ENCODE measurements around the gene ZNF491.

DNA sequence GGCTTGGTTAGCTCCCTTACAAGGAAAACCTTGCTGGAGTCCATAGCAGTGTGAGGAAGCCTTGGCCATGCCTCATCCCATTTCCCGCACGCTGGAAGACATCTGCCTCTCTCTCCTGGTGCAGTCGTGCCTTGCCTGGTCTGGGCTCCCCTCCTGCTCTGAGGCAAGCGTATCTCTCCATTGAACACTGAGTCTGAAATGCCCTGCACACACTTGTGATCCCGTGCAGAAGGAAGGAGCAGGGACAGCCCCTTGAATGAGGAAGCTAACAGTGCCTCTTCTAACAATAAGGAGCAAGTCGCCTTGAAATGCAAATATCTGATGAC, 15.3 kb downstream of the ZNF491 start:
- TF ChIP-seq GABPA (IDR thresholded peaks at IDR 0.05; ENCODE audit: low read depth), result no peak
- TF ChIP-seq, protein P1, sequence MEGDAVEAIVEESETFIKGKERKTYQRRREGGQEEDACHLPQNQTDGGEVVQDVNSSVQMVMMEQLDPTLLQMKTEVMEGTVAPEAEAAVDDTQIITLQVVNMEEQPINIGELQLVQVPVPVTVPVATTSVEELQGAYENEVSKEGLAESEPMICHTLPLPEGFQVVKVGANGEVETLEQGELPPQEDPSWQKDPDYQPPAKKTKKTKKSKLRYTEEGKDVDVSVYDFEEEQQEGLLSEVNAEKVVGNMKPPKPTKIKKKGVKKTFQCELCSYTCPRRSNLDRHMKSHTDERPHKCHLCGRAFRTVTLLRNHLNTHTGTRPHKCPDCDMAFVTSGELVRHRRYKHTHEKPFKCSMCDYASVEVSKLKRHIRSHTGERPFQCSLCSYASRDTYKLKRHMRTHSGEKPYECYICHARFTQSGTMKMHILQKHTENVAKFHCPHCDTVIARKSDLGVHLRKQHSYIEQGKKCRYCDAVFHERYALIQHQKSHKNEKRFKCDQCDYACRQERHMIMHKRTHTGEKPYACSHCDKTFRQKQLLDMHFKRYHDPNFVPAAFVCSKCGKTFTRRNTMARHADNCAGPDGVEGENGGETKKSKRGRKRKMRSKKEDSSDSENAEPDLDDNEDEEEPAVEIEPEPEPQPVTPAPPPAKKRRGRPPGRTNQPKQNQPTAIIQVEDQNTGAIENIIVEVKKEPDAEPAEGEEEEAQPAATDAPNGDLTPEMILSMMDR (IDR thresholded peaks at IDR 0.05; ENCODE audit: insufficient read depth, low read length), result no peak
- TF ChIP-seq, protein P2, sequence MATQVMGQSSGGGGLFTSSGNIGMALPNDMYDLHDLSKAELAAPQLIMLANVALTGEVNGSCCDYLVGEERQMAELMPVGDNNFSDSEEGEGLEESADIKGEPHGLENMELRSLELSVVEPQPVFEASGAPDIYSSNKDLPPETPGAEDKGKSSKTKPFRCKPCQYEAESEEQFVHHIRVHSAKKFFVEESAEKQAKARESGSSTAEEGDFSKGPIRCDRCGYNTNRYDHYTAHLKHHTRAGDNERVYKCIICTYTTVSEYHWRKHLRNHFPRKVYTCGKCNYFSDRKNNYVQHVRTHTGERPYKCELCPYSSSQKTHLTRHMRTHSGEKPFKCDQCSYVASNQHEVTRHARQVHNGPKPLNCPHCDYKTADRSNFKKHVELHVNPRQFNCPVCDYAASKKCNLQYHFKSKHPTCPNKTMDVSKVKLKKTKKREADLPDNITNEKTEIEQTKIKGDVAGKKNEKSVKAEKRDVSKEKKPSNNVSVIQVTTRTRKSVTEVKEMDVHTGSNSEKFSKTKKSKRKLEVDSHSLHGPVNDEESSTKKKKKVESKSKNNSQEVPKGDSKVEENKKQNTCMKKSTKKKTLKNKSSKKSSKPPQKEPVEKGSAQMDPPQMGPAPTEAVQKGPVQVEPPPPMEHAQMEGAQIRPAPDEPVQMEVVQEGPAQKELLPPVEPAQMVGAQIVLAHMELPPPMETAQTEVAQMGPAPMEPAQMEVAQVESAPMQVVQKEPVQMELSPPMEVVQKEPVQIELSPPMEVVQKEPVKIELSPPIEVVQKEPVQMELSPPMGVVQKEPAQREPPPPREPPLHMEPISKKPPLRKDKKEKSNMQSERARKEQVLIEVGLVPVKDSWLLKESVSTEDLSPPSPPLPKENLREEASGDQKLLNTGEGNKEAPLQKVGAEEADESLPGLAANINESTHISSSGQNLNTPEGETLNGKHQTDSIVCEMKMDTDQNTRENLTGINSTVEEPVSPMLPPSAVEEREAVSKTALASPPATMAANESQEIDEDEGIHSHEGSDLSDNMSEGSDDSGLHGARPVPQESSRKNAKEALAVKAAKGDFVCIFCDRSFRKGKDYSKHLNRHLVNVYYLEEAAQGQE (IDR thresholded peaks at IDR 0.05; ENCODE audit: insufficient replicate concordance, low read depth), result no peak
- no peak for TF ChIP-seq POLR2AphosphoS5 (IDR thresholded peaks at IDR 0.05; ENCODE audit: low read depth)
- TF ChIP-seq SPI1 (IDR thresholded peaks at IDR 0.05; ENCODE audit: borderline replicate concordance, low read depth), result no peak
